H9 (cell line): ENCODE data around the gene NTRK3. TPM values are rescaled to one million over a fixed set of nuclear protein-coding genes. Genes with fewer than 3 reads are reported as not detected.

ENCODE experiments used
- DNase-seq: peaks from one replicate; pipeline ENCODE4 v3.0.0-alpha.2; 2017
- H2AFZ ChIP-seq: one replicate; pipeline ENCODE4 v1.6.1; 2013; ENCODE audit warnings: mild to moderate bottlenecking, low read length, control low read depth, moderate library complexity
- H2AK5ac ChIP-seq: 2 replicates; pipeline ENCODE4 v1.6.1; 2013; ENCODE audit warnings: low read length, control low read depth, mixed read lengths; ENCODE audit not compliant: insufficient read length
- H2BK120ac ChIP-seq: one replicate; pipeline ENCODE4 v1.6.1; 2013; ENCODE audit warnings: low read depth, mild to moderate bottlenecking, low read length, control low read depth, inconsistent platforms; ENCODE audit not compliant: poor library complexity, severe bottlenecking
- H2BK12ac ChIP-seq: 2 replicates; pipeline ENCODE4 v1.6.1; 2013; ENCODE audit warnings: low read length, control low read depth, mixed read lengths, low read depth; ENCODE audit not compliant: insufficient read length
- H2BK15ac ChIP-seq: 2 replicates; pipeline ENCODE4 v1.6.1; 2013; ENCODE audit warnings: low read depth, low read length, control low read depth
- H2BK20ac ChIP-seq: one replicate; pipeline ENCODE4 v1.6.1; 2013; ENCODE audit warnings: low read depth, mild to moderate bottlenecking, low read length, control low read depth, inconsistent platforms; ENCODE audit not compliant: poor library complexity, severe bottlenecking
- H2BK5ac ChIP-seq: 2 replicates; pipeline ENCODE4 v1.6.1; 2013; ENCODE audit warnings: low read length, control low read depth, mixed read lengths; ENCODE audit not compliant: insufficient read length
- H3K14ac ChIP-seq: 2 replicates; pipeline ENCODE4 v1.6.1; 2013; ENCODE audit warnings: low read length, control low read depth; ENCODE audit not compliant: insufficient read depth
- H3K18ac ChIP-seq: 2 replicates; pipeline ENCODE4 v1.6.1; 2013; ENCODE audit warnings: low read depth, mild to moderate bottlenecking, mixed read lengths, low read length, control low read depth; ENCODE audit not compliant: insufficient read length
- H3K23ac ChIP-seq: 2 replicates; pipeline ENCODE4 v1.6.1; 2013; ENCODE audit warnings: low read length, control low read depth, mixed read lengths, low read depth; ENCODE audit not compliant: insufficient read length
- H3K23me2 ChIP-seq: 2 replicates; pipeline ENCODE4 v1.6.1; 2013; ENCODE audit warnings: low read depth, mild to moderate bottlenecking, mixed read lengths, low read length, control low read depth; ENCODE audit not compliant: insufficient read length, poor library complexity, severe bottlenecking
- H3K27ac ChIP-seq: 2 replicates; pipeline ENCODE4 v1.5.1; 2013; ENCODE audit warnings: low read length, control low read depth, mixed read lengths, low read depth; ENCODE audit not compliant: insufficient read length
- H3K27me3 ChIP-seq: 2 replicates; pipeline ENCODE4 v1.6.1; 2013; ENCODE audit warnings: low read length, control low read depth, inconsistent platforms; ENCODE audit not compliant: insufficient read depth
- H3K4ac ChIP-seq: 2 replicates; pipeline ENCODE4 v1.6.1; 2013; ENCODE audit warnings: low read depth, mild to moderate bottlenecking, control low read depth, inconsistent platforms, low read length, moderate library complexity
- H3K4me1 ChIP-seq: 2 replicates; pipeline ENCODE4 v1.6.1; 2013; ENCODE audit warnings: low read length, control low read depth, inconsistent platforms; ENCODE audit not compliant: insufficient read depth
- H3K4me2 ChIP-seq: 2 replicates; pipeline ENCODE4 v1.6.1; 2013; ENCODE audit warnings: low read length, control low read depth, mixed read lengths; ENCODE audit not compliant: insufficient read length, insufficient read depth
- H3K56ac ChIP-seq: 2 replicates; pipeline ENCODE4 v1.6.1; 2013; ENCODE audit warnings: low read depth, mild to moderate bottlenecking, mixed read lengths, low read length, control low read depth; ENCODE audit not compliant: insufficient read length
- H3K79me1 ChIP-seq: 2 replicates; pipeline ENCODE4 v1.6.1; 2013; ENCODE audit warnings: low read depth, mild to moderate bottlenecking, moderate library complexity, low read length, control low read depth, inconsistent platforms; ENCODE audit not compliant: insufficient read depth, poor library complexity, severe bottlenecking
- H3K79me2 ChIP-seq: 2 replicates; pipeline ENCODE4 v1.6.1; 2013; ENCODE audit warnings: low read length, control low read depth, inconsistent platforms; ENCODE audit not compliant: insufficient read depth
- H3K9ac ChIP-seq: 2 replicates; pipeline ENCODE4 v1.6.1; 2013; ENCODE audit warnings: low read length, control low read depth, mixed read lengths; ENCODE audit not compliant: insufficient read length; ENCODE audit errors: extremely low read depth
- H3K9me3 ChIP-seq: one replicate; pipeline ENCODE4 v1.6.1; 2013; ENCODE audit warnings: low read depth, low read length, inconsistent platforms; ENCODE audit not compliant: control insufficient read depth
- H3T11ph ChIP-seq: one replicate; pipeline ENCODE4 v1.6.1; 2013; ENCODE audit warnings: mild to moderate bottlenecking, low read length, control low read depth, inconsistent platforms
- H4K20me1 ChIP-seq: one replicate; pipeline ENCODE4 v1.6.1; 2013; ENCODE audit not compliant: control insufficient read depth, insufficient read length, insufficient read depth
- H4K5ac ChIP-seq: 2 replicates; pipeline ENCODE4 v1.6.1; 2013; ENCODE audit warnings: low read depth, mild to moderate bottlenecking, mixed read lengths, low read length, control low read depth; ENCODE audit not compliant: insufficient read length
- H4K8ac ChIP-seq: replicated peaks from 2 replicates; pipeline ENCODE4 v1.6.1; 2013; ENCODE audit warnings: low read length, control low read depth, mixed read lengths, low read depth; ENCODE audit not compliant: insufficient read length
- H4K91ac ChIP-seq: 2 replicates; pipeline ENCODE4 v1.6.1; 2013; ENCODE audit warnings: low read depth, mild to moderate bottlenecking, moderate library complexity, mixed read lengths, low read length, control low read depth; ENCODE audit not compliant: insufficient read length
- H3K27ac Mint-ChIP-seq, 3 experiments: 2 replicates in 2 of 3; 3 replicates in 1 of 3; pipeline ENCODE4 v1.8.0; 2020 to 2021; ENCODE audit warnings: mixed read lengths in 3 of 3, mild to moderate bottlenecking in 1 of 3, moderate library complexity in 1 of 3
- H3K27me3 Mint-ChIP-seq: 2 replicates; pipeline ENCODE4 v1.8.0; 2021; ENCODE audit warnings: low read depth, mild to moderate bottlenecking, moderate library complexity, mixed read lengths
- H3K36me3 Mint-ChIP-seq, 3 experiments: 2 replicates in 2 of 3; 3 replicates in 1 of 3; pipeline ENCODE4 v1.8.0; 2020 to 2021; ENCODE audit warnings: low read depth in 3 of 3, mixed read lengths in 3 of 3; ENCODE audit not compliant: insufficient read depth in 1 of 3
- H3K4me1 Mint-ChIP-seq, 2 experiments: 2 replicates each; pipeline ENCODE4 v1.8.0; 2020; ENCODE audit warnings: mixed read lengths in 2 of 2
- H3K4me3 Mint-ChIP-seq, 2 experiments: 2 replicates in 1 of 2; 3 replicates in 1 of 2; pipeline ENCODE4 v1.8.0; 2020 to 2021; ENCODE audit warnings: mild to moderate bottlenecking in 2 of 2, mixed read lengths in 2 of 2, moderate library complexity in 1 of 2
- H3K9me3 Mint-ChIP-seq, 2 experiments: 2 replicates in 1 of 2; 3 replicates in 1 of 2; pipeline ENCODE4 v1.8.0; 2020; ENCODE audit warnings: mild to moderate bottlenecking in 2 of 2, mixed read lengths in 2 of 2, moderate library complexity in 1 of 2
- CTCF ChIP-seq: fragments of 200-600 bp; sonication (generic); conservative IDR thresholded peaks from 3 replicates; pipeline ENCODE4 v1.8.0; 2021; ENCODE audit warnings: antibody characterized with exemption, mild to moderate bottlenecking
- WGBS: extraction: QIAGEN DNeasy Blood & Tissue Kit; methylation state at CpG from one replicate; pipeline ENCODE4 v1.1.7; 2013; ENCODE audit warnings: missing lambda C conversion rate, low lambda C conversion rate, mixed read lengths; ENCODE audit not compliant: insufficient read length; ENCODE audit errors: extremely low coverage; 5-methylcytosine and 5-hydroxymethylcytosine counted together
- total RNA-seq: library from RNA; stranded (reverse); gene quantifications from 2 replicates; pipeline ENCODE4 v1.2.1, GENCODE V29; 2021

NTRK3 gene
- total RNA-seq, 1 experiment from 2014 or later = 2.5 TPM

GRCh38 chr15:88231909-88232644 lies 24.5 kb downstream of the NTRK3 start:
- H3K9me3 Mint-ChIP-seq = no peaks in the 10 kb centered on the region; a peak in 2 of 5 replicates
- no peak overlapping the region for H3K4me2 ChIP-seq
- no peak overlapping the region for H2BK120ac ChIP-seq
- H2AK5ac ChIP-seq = no peak overlapping the region
- peaks cover 20% of the 10 kb centered on the region for H3K27me3 Mint-ChIP-seq
- no peak for TF ChIP-seq CTCF
- H3K14ac ChIP-seq = no peak overlapping the region
- no peaks in the 10 kb centered on the region for H3K9me3 ChIP-seq
- H3K79me2 ChIP-seq = no peaks in the 10 kb centered on the region
- no peak overlapping the region for H3K27ac ChIP-seq
- H3K36me3 Mint-ChIP-seq = no peaks in the 10 kb centered on the region; a peak in 1 of 7 replicates
- H4K20me1 ChIP-seq = no peaks in the 10 kb centered on the region
- H3K56ac ChIP-seq = no peak overlapping the region
- H2BK20ac ChIP-seq = no peak overlapping the region
- no peak overlapping the region for H2BK12ac ChIP-seq
- no peak overlapping the region for H2AFZ ChIP-seq
- no peaks in the 10 kb centered on the region for H3K27me3 ChIP-seq
- no peaks in the 10 kb centered on the region for H3K79me1 ChIP-seq
- WGBS = no CpG with 5 or more reads among the region's 6 CpGs
- H3K18ac ChIP-seq = no peak overlapping the region
- H3K23me2 ChIP-seq = no peaks in the 10 kb centered on the region
- H2BK5ac ChIP-seq = no peak overlapping the region
- no peak overlapping the region for H3K4ac ChIP-seq
- no peak overlapping the region for H3K27ac Mint-ChIP-seq
- no peak overlapping the region for H4K5ac ChIP-seq
- no peak overlapping the region for H4K8ac ChIP-seq
- no peak overlapping the region for H4K91ac ChIP-seq
- H3K4me3 Mint-ChIP-seq = no peak overlapping the region
- no peak overlapping the region for H3K23ac ChIP-seq
- no peak overlapping the region for H2BK15ac ChIP-seq
- H3K4me1 ChIP-seq = no peaks in the 10 kb centered on the region; the same call in 1 of the 2 replicates
- DNase-seq = no peak
- no peak overlapping the region for H3T11ph ChIP-seq
- H3K9ac ChIP-seq = no peak overlapping the region
- peaks cover 10 to 17% of the 10 kb centered on the region in 2 experiments for H3K4me1 Mint-ChIP-seq
